SH-SY5Y (cell line): Measurements from ENCODE around the gene OTOP2.

Experiments
- GATA2 ChIP-seq: IDR thresholded peaks from 2 replicates; pipeline ENCODE4 v1.6.1; 2011; ENCODE audit warnings: mild to moderate bottlenecking, low read depth, low read length
- GATA3 ChIP-seq: IDR thresholded peaks from 2 replicates; pipeline ENCODE4 v1.6.1; 2011; ENCODE audit warnings: low read depth, mild to moderate bottlenecking, low read length, moderate library complexity

OTOP2 gene

GRCh38 chr17:74924250-74924948 lies at the start of gene OTOP2:
Gene OTOP2 (plus strand): TSS chr17:74924273. CDS start chr17:74924633, 360 bp downstream.
- no peak for TF ChIP-seq GATA3
- no peak for TF ChIP-seq GATA2

- no peak for TF ChIP-seq GATA3
- no peak for TF ChIP-seq GATA2
These were observed 49.4 kb upstream of the OTOP2 start for GRCh38 chr17:74874615-74875037.

DNA sequence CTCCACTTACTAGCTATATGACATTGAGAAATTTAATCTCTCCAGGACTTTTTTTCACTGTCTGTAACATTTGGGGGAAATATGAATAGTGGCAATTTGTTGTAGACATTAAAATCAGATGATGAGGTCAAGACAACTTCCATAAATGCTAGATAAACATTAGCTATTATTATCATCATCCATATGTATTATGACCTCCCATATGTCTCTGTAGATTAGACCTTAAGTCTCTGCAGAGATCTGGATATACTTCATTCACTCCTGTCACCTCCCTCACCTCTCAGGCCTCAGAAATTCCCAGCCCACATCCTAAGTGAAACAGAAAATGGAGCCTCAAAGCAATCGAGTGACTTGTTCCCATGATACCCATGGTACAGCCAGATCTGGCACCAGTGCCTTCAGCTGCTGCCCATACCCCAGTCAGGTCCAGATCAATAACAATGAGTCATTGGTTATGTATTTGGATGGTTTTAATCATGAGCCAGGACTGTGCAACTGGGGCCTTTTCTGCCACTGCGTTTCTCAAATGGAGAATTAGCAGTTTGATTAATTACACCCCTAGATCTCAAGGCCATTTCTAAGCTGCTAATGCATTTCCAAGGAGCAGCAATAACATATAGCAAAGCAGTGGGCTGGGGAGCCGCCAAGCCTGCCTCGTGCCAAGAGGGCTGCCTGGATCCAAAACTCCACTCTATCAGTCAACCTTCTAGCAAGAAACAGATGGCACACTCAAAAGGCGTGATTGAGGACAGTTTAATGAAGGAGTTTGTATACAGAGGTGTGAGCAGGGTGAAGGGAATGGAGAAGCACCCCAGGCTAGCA lies 48.7 kb upstream of the OTOP2 start:
- no peak for TF ChIP-seq GATA3
- no peak for TF ChIP-seq GATA2

DNA sequence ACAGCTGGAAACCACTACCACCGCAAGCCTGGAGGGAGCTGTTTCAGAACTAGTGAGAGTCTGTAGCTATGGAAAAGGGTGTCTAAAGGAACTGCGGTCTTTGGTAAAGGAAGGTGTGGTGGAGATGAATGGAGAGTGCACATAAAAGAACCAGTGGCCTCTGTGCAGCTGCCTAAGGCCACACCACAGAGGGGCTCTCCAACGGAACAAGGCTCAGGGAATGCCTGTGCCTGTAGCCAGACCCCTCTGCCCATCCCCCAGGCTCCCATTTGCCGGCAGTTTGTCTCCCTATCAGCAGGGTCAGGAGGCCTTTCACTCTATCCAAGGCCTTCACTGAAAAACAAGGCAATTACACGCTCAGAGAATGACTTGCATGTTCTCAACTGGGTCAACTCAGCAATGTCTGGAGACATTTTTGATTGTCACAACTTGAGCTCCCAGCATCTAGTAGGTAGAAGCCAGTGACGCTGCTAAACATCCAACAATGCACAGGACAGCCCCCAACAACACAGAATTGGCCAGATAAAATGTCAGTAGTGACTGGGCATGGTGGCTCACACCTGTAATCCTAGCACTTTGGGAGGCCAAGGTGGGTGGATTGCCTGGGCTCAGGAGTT lies 48.0 kb upstream of the OTOP2 start:
- TF ChIP-seq GATA3 (no peak), GATA2 (no peak)

DNA sequence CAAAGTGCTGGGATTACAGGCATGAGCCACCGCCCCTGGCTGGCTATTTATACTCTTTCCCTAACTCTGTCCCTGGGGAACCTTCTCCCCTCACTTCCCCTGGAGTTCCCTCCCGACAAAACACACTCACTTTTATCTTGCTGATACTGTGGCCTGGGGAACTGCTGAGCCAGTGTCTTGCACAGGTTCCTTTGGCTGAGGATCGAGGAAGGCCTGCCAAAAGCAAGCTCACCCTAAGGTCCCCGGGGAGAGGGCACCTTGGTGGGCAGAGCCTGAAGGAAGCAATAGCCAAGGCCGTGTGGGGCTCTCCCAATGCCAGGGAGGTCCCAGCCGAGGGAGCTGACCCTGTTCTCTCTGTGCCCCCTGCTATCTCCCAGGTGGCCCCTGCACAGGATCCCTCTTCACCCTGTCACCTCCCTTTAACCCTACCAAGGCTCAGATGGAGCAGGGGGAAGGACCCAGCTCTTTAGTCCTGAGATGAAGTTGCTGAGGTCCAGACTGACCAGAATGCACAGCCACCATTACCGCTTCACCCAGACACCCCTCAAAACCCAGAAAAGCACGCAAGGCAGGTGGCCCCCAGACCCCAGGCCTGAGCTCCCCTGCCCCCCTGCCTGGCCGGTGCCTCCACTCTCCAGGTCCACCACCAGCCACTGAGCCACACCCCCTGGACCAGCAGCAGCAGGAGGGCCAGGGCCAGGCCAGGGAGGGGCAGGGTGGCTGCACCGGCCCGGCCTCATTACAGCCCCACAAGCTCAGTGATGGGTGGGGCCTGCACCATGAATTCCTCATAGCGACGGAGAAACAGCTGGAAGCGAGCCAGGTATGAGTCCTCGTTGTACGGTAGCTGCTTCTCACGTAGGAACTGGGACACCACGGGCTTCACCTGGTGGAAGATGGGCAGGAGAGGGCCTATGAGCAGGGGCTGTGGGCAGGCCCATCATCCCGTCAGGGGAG lies 46.2 kb upstream of the OTOP2 start:
- TF ChIP-seq GATA2: no peak
- TF ChIP-seq GATA3: no peak

DNA sequence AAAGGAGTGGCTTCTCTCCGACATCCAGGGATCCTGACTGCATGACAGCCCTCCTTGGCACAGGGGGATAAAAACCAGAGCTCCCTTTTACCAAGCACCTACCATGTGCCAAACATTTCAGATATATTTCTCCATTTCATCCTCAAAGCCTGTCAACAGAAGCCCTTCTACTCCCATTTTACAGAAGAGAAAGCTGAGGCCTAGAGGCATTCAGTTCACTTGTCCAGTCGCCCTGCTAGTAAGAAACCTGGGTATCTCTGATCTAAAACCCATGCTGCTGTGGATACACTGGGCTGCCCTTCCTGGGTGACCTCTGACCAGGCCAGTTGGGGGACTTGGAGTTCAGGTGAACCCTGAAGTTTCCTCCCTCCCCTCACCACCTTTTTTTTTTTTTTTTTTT lies 45.4 kb upstream of the OTOP2 start:
- TF ChIP-seq GATA3 (no peak), GATA2 (no peak)

GRCh38 chr17:74879308-74879707 lies 44.8 kb upstream of the OTOP2 start:
- TF ChIP-seq GATA2: no peak
- TF ChIP-seq GATA3: no peak

DNA sequence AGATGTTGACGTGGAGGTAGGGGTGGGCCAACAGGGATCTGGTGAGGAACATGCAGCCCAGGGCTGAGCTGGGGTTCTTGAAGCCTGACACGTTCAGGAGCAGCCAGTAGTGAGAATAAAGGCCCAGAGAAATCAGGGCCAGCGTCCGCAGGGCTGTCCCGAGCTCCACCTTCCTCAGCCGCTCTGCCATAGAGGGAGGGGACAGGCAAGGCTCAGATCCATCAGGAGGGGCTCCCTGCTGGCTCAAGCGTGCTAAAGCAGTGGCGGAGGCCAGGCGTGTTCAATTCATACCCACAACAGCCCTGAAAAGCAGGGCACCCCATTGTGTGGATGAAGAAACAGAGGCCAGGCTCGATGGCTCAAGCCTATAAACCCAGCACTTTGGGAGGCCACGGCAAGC lies 43.0 kb upstream of the OTOP2 start:
- TF ChIP-seq GATA3 (no peak), GATA2 (no peak)

GRCh38 chr17:74882517-74883240 lies 41.4 kb upstream of the OTOP2 start:
- TF ChIP-seq GATA2 (no peak), GATA3 (no peak)

- TF ChIP-seq GATA2: no peak
- no peak for TF ChIP-seq GATA3
These were observed 40.8 kb upstream of the OTOP2 start for GRCh38 chr17:74883241-74883745.

DNA sequence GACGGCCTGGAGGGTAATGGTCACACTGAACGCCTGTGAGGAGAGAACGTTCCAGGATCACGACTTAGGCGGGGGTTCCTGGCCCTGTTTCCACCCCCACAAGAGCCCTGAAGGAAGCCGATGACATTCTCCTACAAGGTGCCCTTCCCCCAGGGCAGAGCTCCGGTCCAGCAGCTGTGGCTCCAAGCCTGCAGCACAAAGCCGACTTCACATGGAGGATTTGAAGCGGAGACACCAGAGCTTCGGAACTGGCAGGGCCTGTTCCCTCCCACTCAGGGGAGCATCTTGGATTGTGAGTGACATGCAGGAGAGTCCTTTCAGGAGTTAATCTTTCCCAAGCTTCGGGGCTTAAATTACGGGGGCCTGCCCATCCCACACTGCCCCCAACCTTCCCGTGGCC lies 35.6 kb upstream of the OTOP2 start:
- TF ChIP-seq GATA3: no peak
- TF ChIP-seq GATA2: no peak

DNA sequence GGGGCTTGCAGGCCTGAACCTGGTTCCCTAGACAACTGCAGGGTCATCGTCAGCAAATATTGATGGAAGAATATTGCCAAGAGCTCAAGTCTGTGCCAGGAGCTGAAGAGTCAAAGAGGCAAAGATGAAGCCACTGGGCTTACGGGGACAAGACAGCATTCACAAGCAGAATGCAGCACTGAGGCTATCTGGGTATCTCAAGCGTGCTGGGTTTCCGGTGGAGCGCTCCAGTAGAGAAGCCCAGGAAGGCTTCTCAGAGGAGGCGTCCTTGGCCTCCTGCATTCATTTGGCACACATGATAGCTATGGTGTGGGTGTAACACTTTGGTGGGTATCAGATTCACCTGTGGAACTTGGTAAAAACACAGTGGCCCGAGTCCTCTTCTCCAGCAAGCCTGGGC lies 33.5 kb upstream of the OTOP2 start:
- no peak for TF ChIP-seq GATA2
- no peak for TF ChIP-seq GATA3
